PC-3 (cell line): Measurements from ENCODE around the gene FAM168A. TPM values are rescaled to one million over a fixed set of nuclear protein-coding genes. Genes with fewer than 3 reads are reported as not detected.

Experiments
- ATAC-seq: fragments of 200-7000 bp; cut with Tn5 transposase; 2 replicates; pipeline ENCODE4 v1.9.1; 2020; ENCODE audit warnings: mild to moderate bottlenecking, moderate library complexity
- BruUV-seq: library from RNA; stranded (reverse); fragments of 400-500 nt; replicated peaks from 2 replicates; lab custom pipeline; 2021; lab: Mats Ljungman, UMichigan
- CTCF ChIA-PET: fragments of 300-600 bp; sonication (Branson Sonifier 250); formaldehyde crosslinking; loops from one replicate; lab custom pipeline; 2022; ENCODE audit warnings: antibody characterized with exemption; lab: Charles Lee
- POLR2A ChIA-PET: fragments of 300-600 bp; sonication (Branson Sonifier 250); formaldehyde crosslinking; loops from one replicate; lab custom pipeline; 2022; ENCODE audit warnings: antibody characterized with exemption; ENCODE audit not compliant: unreplicated experiment; lab: Charles Lee
- DNase-seq: peaks from one replicate; pipeline ENCODE4 v3.0.0-alpha.2; 2015
- H2AFZ ChIP-seq: fragments of 300-600 bp; sonication (generic); 2 replicates; pipeline ENCODE4 v1.6.0; 2016; ENCODE audit warnings: antibody characterized with exemption, low read length
- H3F3A ChIP-seq: fragments of 300-600 bp; sonication (generic); one replicate; pipeline ENCODE4 v1.6.0; 2017; ENCODE audit warnings: antibody characterized with exemption, low read length, control low read depth, mild to moderate bottlenecking; ENCODE audit not compliant: unreplicated experiment
- H3K27ac ChIP-seq: fragments of 300-600 bp; sonication (generic); 2 replicates; pipeline ENCODE4 v1.5.1; 2016; ENCODE audit warnings: mild to moderate bottlenecking, low read length
- H3K27me3 ChIP-seq: fragments of 300-600 bp; sonication (generic); 2 replicates; pipeline ENCODE4 v1.6.1; 2016; ENCODE audit warnings: low read length, mixed read lengths
- H3K36me3 ChIP-seq: fragments of 300-600 bp; sonication (generic); 2 replicates; pipeline ENCODE4 v1.6.1; 2016; ENCODE audit warnings: low read depth, mixed run types, low read length, mixed read lengths
- H3K4me1 ChIP-seq: fragments of 300-600 bp; sonication (generic); 2 replicates; pipeline ENCODE4 v1.5.1; 2016; ENCODE audit warnings: low read length; ENCODE audit not compliant: insufficient read depth
- H3K4me2 ChIP-seq: fragments of 300-600 bp; sonication (generic); 2 replicates; pipeline ENCODE4 v1.6.0; 2016; ENCODE audit warnings: low read length
- H3K4me3 ChIP-seq: fragments of 300-600 bp; sonication (generic); 2 replicates; pipeline ENCODE4 v1.5.1; 2016; ENCODE audit warnings: mild to moderate bottlenecking, low read length, mixed read lengths
- H3K79me2 ChIP-seq: fragments of 300-600 bp; sonication (generic); 2 replicates; pipeline ENCODE4 v1.6.1; 2017; ENCODE audit warnings: low read length, mixed read lengths
- H3K9ac ChIP-seq: fragments of 300-600 bp; sonication (generic); 2 replicates; pipeline ENCODE4 v1.6.0; 2016; ENCODE audit warnings: mild to moderate bottlenecking, low read length
- H3K9me2 ChIP-seq: fragments of 300-600 bp; sonication (generic); replicated peaks from 2 replicates; pipeline ENCODE4 v1.6.1; 2016; ENCODE audit warnings: mixed run types, low read length, mixed read lengths
- H3K9me3 ChIP-seq: fragments of 300-600 bp; sonication (generic); 2 replicates; pipeline ENCODE4 v1.6.1; 2016; ENCODE audit warnings: low read length, mixed read lengths
- H4K20me1 ChIP-seq: fragments of 300-600 bp; sonication (generic); 2 replicates; pipeline ENCODE4 v1.6.1; 2016; ENCODE audit warnings: low read length, mixed read lengths
- EZH2 ChIP-seq: fragments of 300-600 bp; sonication (generic); IDR thresholded peaks from one replicate; pipeline ENCODE4 v1.6.1; 2017; ENCODE audit warnings: antibody characterized with exemption, mild to moderate bottlenecking, low read length; ENCODE audit not compliant: unreplicated experiment
- EZH2phosphoT487 ChIP-seq: fragments of 300-600 bp; sonication (generic); IDR thresholded peaks from 2 replicates; pipeline ENCODE4 v1.6.1; 2018; ENCODE audit warnings: mild to moderate bottlenecking, antibody characterized with exemption, low read length, borderline replicate concordance
- intact Hi-C: fragments of 100-400 bp; cut with micrococcal nuclease; formaldehyde crosslinking; loops from 2 replicates; pipeline ENCODE4 v1.9.0; 2023
- total RNA-seq: library from RNA; depleted of rRNA; stranded (reverse); fragments of >200 nt; gene quantifications from 2 replicates; pipeline ENCODE4 v1.2.3, GENCODE V29; 2014
- TF ChIP-seq, protein P1 (sequence below): fragments of 300-600 bp; sonication (generic); conservative IDR thresholded peaks from 2 replicates; pipeline ENCODE4 v1.5.1; 2017; ENCODE audit warnings: antibody characterized with exemption, low read depth, mild to moderate bottlenecking, low read length

FAM168A gene
- total RNA-seq, 1 experiment from 2014 or later: 24.5 TPM

DNA sequence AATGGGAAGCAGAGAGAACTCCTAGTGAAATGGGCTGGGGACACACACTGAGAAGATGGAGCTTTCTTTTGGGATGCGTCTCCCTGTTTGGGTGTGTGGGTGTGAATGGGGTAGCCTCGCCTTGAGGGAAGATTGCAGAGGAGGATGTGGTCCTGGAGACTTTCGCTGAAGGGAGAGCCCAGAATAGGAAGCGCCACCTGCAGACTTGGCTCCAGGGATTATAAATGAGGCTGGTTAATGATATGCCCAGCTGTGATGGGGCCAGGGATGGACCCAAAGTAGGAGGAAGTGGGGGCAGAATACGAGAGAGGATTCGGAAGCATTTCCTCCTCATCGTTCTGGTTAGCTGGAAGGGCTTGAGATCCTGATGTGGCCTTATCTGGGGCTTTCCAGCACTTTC, 208.0 kb downstream of the FAM168A start:
- peaks cover 47% of the 10 kb centered on the region for H3K79me2 ChIP-seq

DNA sequence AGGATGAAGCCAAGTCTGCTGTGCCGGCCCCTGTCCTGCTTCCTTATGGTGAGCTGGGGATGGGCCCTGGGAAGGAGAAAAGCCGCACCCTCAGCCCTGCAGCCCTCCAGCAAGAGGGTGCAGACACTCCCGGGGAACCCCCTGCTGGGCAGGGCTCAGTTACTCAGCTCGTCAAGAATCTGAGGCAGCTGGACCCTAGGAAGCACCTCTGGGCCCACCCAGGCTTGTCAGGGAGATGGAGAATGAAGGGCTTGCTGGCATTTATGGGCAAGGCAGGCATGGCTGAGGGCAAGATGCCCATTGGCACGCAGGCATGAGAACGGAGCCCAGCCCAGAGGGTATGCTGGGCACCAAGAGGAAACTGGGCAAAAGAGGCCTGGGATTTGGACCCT, 208.8 kb downstream of the FAM168A start:
- no peak overlapping the region for H3K9ac ChIP-seq
- H3K4me1 ChIP-seq: no peaks in the 10 kb centered on the region

More for the DNA sequence above, 208.0 kb downstream of the FAM168A start:
- ATAC-seq: no peak
- peaks cover 33% of the 10 kb centered on the region; the same call in 1 of the 2 replicates for H4K20me1 ChIP-seq
- no peaks in the 10 kb centered on the region for H3F3A ChIP-seq
- H2AFZ ChIP-seq: no peak overlapping the region
- H3K36me3 ChIP-seq: peaks cover 11% of the 10 kb centered on the region; the same call in 1 of the 2 replicates
- H3K4me3 ChIP-seq: no peak overlapping the region
- no peak overlapping the region for H3K27ac ChIP-seq
- no peaks in the 10 kb centered on the region for H3K9me3 ChIP-seq
- no peak overlapping the region for H3K4me2 ChIP-seq
- TF ChIP-seq EZH2 (no peak), EZH2phosphoT487 (no peak)
- TF ChIP-seq, protein P1, sequence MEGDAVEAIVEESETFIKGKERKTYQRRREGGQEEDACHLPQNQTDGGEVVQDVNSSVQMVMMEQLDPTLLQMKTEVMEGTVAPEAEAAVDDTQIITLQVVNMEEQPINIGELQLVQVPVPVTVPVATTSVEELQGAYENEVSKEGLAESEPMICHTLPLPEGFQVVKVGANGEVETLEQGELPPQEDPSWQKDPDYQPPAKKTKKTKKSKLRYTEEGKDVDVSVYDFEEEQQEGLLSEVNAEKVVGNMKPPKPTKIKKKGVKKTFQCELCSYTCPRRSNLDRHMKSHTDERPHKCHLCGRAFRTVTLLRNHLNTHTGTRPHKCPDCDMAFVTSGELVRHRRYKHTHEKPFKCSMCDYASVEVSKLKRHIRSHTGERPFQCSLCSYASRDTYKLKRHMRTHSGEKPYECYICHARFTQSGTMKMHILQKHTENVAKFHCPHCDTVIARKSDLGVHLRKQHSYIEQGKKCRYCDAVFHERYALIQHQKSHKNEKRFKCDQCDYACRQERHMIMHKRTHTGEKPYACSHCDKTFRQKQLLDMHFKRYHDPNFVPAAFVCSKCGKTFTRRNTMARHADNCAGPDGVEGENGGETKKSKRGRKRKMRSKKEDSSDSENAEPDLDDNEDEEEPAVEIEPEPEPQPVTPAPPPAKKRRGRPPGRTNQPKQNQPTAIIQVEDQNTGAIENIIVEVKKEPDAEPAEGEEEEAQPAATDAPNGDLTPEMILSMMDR: no peak
- no peaks in the 10 kb centered on the region for H3K9me2 ChIP-seq
- DNase-seq: no peak
- no TSS peak for BruUV-seq
- intact Hi-C loops: no loop called here
- no peaks in the 10 kb centered on the region for H3K4me1 ChIP-seq
- ChIA-PET CTCF (interaction anchor here (1.0 kb wide), 1 partner anchor 39 kb away, joined by 3 read pairs; no protein-coding TSS in a partner anchor), POLR2A (no interaction called here)
- no peak overlapping the region for H3K9ac ChIP-seq
- H3K27me3 ChIP-seq: no peaks in the 10 kb centered on the region

More for the DNA sequence above, 208.8 kb downstream of the FAM168A start:
- H4K20me1 ChIP-seq: peaks cover 37% of the 10 kb centered on the region; the same call in 1 of the 2 replicates
- no peak overlapping the region for H2AFZ ChIP-seq
- peaks cover 9% of the 10 kb centered on the region; the same call in 1 of the 2 replicates for H3K36me3 ChIP-seq
- no peak overlapping the region for H3K4me3 ChIP-seq
- no peak overlapping the region for H3K4me2 ChIP-seq
- DNase-seq (no peak), ATAC-seq (no peak)
- H3K9me3 ChIP-seq: no peaks in the 10 kb centered on the region
- intact Hi-C loops: no loop called here
- CTCF ChIA-PET: interaction anchor here (1.0 kb wide), 1 partner anchor 38 kb away, joined by 3 read pairs; no protein-coding TSS in a partner anchor
- H3K79me2 ChIP-seq: peaks cover 55% of the 10 kb centered on the region
- H3K27ac ChIP-seq: no peak overlapping the region
- H3K9me2 ChIP-seq: no peaks in the 10 kb centered on the region
- POLR2A ChIA-PET: no interaction called here
- no peaks in the 10 kb centered on the region for H3K27me3 ChIP-seq
- H3F3A ChIP-seq: no peaks in the 10 kb centered on the region
- TF ChIP-seq EZH2phosphoT487 (no peak), EZH2 (no peak)
- TF ChIP-seq, protein P1: no peak
- no TSS peak for BruUV-seq
